Panc1 (cell line): ENCODE data around the gene NINL.

Experiments used
- TCF7L2 ChIP-seq: IDR thresholded peaks from 2 replicates; pipeline ENCODE4 v1.6.1; 2011; ENCODE audit warnings: mild to moderate bottlenecking, low read depth, low read length, inconsistent platforms
- TF ChIP-seq, protein P1 (sequence below): fragments of 450-650 bp; IDR thresholded peaks from 2 replicates; pipeline ENCODE4 v1.5.1; 2017; ENCODE audit warnings: mild to moderate bottlenecking

DNA sequence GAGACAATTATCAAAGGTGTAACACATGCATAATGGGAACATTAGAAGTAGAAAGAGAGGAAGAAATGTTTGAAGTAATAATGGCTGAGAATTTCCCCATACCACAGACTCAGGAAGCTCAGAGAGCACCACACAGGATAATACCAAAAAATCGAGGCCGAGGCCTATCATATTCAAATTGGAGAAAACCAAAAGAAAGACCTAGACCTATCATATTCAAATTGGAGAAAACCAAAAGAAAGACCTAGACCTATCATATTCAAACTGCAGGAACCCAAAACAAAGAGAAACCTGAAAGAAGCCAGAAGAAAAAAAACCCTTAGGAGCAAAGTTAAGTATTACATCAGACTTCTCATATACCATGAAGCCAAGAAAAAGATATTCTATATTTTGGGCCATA lies 18.0 kb downstream of the NINL start:
- no peak for TF ChIP-seq TCF7L2
- TF ChIP-seq, protein P1, sequence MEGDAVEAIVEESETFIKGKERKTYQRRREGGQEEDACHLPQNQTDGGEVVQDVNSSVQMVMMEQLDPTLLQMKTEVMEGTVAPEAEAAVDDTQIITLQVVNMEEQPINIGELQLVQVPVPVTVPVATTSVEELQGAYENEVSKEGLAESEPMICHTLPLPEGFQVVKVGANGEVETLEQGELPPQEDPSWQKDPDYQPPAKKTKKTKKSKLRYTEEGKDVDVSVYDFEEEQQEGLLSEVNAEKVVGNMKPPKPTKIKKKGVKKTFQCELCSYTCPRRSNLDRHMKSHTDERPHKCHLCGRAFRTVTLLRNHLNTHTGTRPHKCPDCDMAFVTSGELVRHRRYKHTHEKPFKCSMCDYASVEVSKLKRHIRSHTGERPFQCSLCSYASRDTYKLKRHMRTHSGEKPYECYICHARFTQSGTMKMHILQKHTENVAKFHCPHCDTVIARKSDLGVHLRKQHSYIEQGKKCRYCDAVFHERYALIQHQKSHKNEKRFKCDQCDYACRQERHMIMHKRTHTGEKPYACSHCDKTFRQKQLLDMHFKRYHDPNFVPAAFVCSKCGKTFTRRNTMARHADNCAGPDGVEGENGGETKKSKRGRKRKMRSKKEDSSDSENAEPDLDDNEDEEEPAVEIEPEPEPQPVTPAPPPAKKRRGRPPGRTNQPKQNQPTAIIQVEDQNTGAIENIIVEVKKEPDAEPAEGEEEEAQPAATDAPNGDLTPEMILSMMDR, result no peak
